NB4 (cell line): ENCODE measurements around the gene ADAMTS13.

Experiments used
- DNase-seq: peaks from one replicate; pipeline ENCODE4 v3.0.0; 2010; ENCODE audit warnings: low read depth
- H3K4me3 ChIP-seq: one replicate; pipeline ENCODE4 v1.5.1; 2011; ENCODE audit warnings: mild to moderate bottlenecking, low read depth, low read length, moderate library complexity
- CTCF ChIP-seq: IDR thresholded peaks from one replicate; pipeline ENCODE4 v1.5.1; 2012; ENCODE audit warnings: low read depth, low read length
- MAX ChIP-seq: IDR thresholded peaks from 2 replicates; pipeline ENCODE4 v1.6.1; 2011; ENCODE audit warnings: low read depth, low read length
- MYC ChIP-seq: IDR thresholded peaks from 2 replicates; pipeline ENCODE4 v1.6.1; 2011; ENCODE audit warnings: low read depth, low read length
- POLR2A ChIP-seq: IDR thresholded peaks from 2 replicates; pipeline ENCODE4 v1.6.1; 2011; ENCODE audit warnings: mild to moderate bottlenecking; ENCODE audit not compliant: insufficient read length; ENCODE audit errors: extremely low read depth

ADAMTS13 gene

GRCh38 chr9:133405508-133406438 lies 16.4 kb upstream of the ADAMTS13 start:
- DNase-seq, result no peak
- TF ChIP-seq MYC, result no peak
- no peak for TF ChIP-seq MAX
- no peak overlapping the region for H3K4me3 ChIP-seq

- DNase-seq, result peak; percentile 77
- TF ChIP-seq POLR2A (no peak), MAX (peak; percentile 43; the same call in 1 of the 2 replicates), MYC (no peak), CTCF (peak; percentile 91)
Observed at GRCh38 chr9:133406480-133407307, 15.5 kb upstream of the ADAMTS13 start.

GRCh38 chr9:133408042-133408441 lies 14.1 kb upstream of the ADAMTS13 start:
- H3K4me3 ChIP-seq, result no peak overlapping the region
- TF ChIP-seq CTCF (no peak), POLR2A (no peak), MAX (no peak), MYC (no peak)
- no peak for DNase-seq

More at GRCh38 chr9:133406480-133407307, 15.5 kb upstream of the ADAMTS13 start:
- H3K4me3 ChIP-seq, result no peak overlapping the region

GRCh38 chr9:133415170-133415569 lies 7.0 kb upstream of the ADAMTS13 start:
- H3K4me3 ChIP-seq, result no peak overlapping the region
- TF ChIP-seq POLR2A (no peak), MYC (no peak), CTCF (no peak), MAX (no peak)
- DNase-seq, result no peak

- H3K4me3 ChIP-seq, result peak within 1 kb of the TSS; percentile 99
- TF ChIP-seq POLR2A, result peak; percentile 55
- TF ChIP-seq CTCF, result no peak
- TF ChIP-seq MYC, result peak; percentile 96
- peak; percentile 93 for TF ChIP-seq MAX
- DNase-seq, result peak; percentile 95
Observed at GRCh38 chr9:133417541-133418461, 4.4 kb upstream of the ADAMTS13 start, which contains the start of gene REXO4. REXO4 (minus strand) TSS chr9:133418010; CDS start chr9:133417844, 166 bp downstream.
